GM21576 (cell line): ENCODE data around the gene TAX1BP1.

ENCODE experiments used
- ATAC-seq: cut with Tn5 transposase; IDR thresholded peaks from one replicate; pipeline ENCODE4 v1.9.1; 2021; ENCODE audit warnings: mild to moderate bottlenecking, moderate library complexity; ENCODE audit not compliant: unreplicated experiment

Gene TAX1BP1

DNA sequence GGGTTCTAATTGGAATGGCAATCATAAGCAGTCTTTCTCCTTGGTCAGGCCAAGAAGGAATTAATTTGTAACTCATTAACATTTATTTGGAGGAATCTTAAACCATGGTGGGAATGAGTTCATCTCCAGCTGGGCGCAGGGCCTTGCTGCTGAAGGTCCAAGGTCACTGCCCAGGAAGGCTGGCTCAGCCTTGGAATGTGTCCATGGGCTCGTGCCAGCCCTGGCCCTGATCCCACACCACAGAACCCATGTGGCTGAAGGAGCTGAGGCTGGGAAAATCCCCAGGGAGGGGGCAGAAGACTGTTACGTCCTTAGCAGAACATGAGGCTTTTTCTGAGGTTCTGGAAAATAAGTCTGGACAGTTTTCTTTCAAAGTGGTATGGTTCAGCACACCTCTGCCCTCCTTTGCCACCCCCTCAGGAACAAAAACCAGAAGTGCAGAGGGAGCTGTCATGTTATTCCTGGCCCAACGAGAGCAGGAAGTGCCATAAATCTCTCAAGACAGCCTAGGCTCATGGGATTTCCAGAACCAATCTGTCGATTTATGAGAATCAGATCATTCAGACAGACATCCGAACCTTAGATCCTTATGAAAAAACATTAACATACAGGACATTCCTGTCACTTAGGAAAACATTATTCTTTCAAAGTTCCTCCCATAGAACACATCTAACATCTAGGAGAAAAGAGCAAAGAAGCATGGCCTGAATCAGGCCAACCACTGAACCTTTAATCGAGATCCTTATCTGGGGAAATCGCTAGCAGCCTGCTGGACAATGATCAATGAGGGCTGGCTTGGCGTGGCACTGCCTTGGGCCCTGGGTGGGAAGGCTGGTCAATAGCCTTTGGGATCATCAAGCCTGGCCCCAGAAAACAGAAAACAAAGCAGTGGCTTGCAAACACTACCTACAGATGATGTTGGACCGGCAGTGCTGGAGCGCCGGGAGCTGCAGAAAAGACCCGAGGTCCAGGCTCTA is 134.3 kb downstream of the TAX1BP1 start:
- no peak for ATAC-seq

GRCh38 chr7:27875061-27875460 is 135.1 kb downstream of the TAX1BP1 start:
- ATAC-seq, result no peak

- no peak for ATAC-seq
Observed at GRCh38 chr7:27875832-27876231, 135.9 kb downstream of the TAX1BP1 start.

GRCh38 chr7:27876756-27877155 is 136.8 kb downstream of the TAX1BP1 start:
- ATAC-seq, result no peak
